GM13976 (cell line): ENCODE measurements around the gene CFAP97.
"Not testable (repeated sequence)": the region's sequence is repeated elsewhere in the genome, so short reads cannot be mapped to it uniquely, and the experiment has no call there.

ENCODE experiments used
- DNase-seq: peaks from one replicate; pipeline ENCODE4 v3.0.0; 2012; ENCODE audit warnings: low spot score
- in situ Hi-C: fragments of 300-500 bp; cut with MboI; formaldehyde crosslinking; loops from one replicate; pipeline ENCODE4 v1.12.0; 2022; ENCODE audit warnings: low sequenced_read_pairs, mixed read lengths, inconsistent platforms; ENCODE audit not compliant: unreplicated experiment
- TF ChIP-seq, protein P1 (sequence below): IDR thresholded peaks from 2 replicates; pipeline ENCODE4 v1.5.1; 2012; ENCODE audit warnings: borderline replicate concordance, mild to moderate bottlenecking; ENCODE audit not compliant: insufficient read depth; ENCODE audit errors: extremely low read depth, missing control alignments, control extremely low read depth

Gene CFAP97

DNA sequence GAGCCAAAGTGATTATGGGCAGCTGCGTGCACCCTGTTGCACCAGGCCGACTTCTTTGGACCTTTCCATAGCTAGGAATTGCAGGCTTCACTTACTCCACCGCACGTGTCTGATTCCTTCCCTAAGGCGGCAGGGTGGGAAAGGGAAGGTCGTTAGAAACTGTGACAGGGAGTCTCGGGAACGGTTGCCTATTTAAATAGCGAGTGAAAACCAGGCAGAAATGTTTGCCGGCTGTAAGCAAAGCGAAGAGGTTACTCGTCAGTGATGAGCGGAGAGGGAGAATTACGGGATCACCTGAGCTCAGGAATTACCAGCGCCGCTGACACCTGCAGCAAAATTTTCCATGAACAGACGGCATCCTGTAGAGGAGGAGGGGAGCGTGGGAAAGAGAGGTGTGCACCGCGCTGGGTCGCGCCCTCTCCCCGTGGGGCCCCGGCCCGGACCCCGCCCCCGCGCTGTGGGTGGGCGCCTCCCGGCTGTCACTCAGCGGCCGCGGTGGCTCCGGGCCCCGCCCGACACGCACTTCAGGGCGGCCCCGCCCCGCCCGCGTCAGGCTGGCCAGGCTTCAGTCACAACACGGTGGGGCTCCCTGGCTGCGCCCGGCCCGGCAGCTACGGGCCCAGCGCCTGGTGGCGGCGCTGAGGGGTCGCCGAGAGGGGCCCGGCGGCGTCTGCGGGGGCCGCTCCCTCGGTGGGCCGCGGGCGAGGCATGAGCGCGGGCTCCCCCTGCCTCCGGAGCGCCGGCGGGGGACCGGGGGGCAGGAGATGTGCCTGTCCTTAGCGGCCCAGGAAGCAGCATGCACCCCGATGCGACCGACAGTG is 5.4 kb upstream of the CFAP97 start, which contains the start of gene SNX25:
SNX25 (plus strand) TSS at position 568 of the 821 bp plus-strand sequence; CDS start at position 797, 229 bp downstream.
- in situ Hi-C loops = loop anchor here (10.0 kb wide), 1 partner anchor 96 kb away; no protein-coding TSS in a partner anchor
- DNase-seq = peak; percentile 93
- TF ChIP-seq, protein P1, sequence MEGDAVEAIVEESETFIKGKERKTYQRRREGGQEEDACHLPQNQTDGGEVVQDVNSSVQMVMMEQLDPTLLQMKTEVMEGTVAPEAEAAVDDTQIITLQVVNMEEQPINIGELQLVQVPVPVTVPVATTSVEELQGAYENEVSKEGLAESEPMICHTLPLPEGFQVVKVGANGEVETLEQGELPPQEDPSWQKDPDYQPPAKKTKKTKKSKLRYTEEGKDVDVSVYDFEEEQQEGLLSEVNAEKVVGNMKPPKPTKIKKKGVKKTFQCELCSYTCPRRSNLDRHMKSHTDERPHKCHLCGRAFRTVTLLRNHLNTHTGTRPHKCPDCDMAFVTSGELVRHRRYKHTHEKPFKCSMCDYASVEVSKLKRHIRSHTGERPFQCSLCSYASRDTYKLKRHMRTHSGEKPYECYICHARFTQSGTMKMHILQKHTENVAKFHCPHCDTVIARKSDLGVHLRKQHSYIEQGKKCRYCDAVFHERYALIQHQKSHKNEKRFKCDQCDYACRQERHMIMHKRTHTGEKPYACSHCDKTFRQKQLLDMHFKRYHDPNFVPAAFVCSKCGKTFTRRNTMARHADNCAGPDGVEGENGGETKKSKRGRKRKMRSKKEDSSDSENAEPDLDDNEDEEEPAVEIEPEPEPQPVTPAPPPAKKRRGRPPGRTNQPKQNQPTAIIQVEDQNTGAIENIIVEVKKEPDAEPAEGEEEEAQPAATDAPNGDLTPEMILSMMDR = peak; percentile 60

DNA sequence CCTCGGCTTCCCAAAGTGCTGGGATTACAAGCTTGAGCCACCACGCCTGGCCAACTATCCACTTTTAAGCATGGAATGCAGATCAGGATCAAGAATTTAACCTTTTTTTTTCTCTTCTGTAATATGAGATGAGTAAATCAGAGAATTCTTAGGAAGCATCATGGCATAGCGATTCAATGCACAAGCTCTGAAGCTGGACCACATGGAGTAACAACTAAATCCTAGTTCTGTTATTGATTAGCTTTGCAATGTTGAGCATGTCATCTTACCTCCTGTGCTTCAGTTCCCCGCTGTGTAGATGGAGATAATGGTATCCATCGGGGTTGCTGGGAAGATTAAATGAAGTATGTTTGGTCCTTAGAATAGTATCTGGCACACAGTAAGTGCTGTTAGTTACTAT is 3.7 kb upstream of the CFAP97 start:
- TF ChIP-seq, protein P1 = no peak
- no peak for DNase-seq
- in situ Hi-C loops = loop anchor here (10.0 kb wide), 1 partner anchor 97 kb away; no protein-coding TSS in a partner anchor

DNA sequence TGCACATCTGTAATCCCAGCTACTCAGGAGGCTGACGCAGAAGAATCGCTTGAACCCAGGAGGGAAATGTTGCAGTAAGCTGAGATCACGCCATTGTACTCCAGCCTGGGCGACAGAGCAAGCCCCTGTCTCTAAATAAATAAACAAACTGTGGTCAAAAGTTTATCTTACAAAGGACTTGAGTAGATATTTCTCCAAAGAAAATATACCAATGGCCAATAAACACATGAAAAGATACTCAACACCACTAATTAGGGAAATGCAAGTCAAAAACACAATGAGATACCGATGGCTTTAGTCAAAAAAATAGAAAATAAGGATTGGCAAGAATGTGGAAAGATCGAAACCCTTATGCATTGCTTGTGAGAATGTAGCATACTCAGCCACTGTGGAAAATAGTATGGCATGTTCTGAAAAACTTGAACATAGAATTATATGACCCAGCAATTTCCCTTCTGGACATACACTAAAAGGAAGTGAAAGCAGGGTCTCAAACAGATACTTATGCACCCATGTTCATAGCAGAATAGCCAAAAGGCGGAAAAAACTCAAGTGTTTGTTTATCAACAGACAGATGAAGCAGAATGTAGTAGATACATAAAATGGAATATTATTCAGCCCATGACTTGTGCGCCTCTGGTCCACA is 2.0 kb upstream of the CFAP97 start:
- TF ChIP-seq, protein P1 = no peak
- in situ Hi-C loops = loop anchor here (10.0 kb wide), 1 partner anchor 99 kb away; no protein-coding TSS in a partner anchor
- no peak for DNase-seq

DNA sequence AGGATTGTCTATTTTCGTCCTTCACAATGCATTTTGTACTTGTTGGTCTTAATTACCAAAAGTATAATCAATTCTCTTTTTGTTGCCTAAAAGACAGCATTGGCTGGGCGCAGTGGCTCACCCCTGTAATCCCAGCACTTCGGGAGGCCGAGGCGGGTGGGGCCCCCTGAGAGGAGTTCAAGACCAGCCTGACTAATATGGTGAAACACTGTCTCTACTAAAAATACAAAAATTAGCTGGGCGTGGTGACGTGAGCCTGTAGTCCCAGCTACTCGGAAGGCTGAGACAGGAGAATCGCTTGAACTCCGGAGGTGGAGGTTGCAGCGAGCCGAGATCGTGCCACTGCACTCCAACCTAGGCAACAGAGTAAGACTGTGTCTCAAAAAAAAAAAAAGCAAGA is 1.3 kb upstream of the CFAP97 start:
- in situ Hi-C loops = loop anchor here (10.0 kb wide), 1 partner anchor 100 kb away; no protein-coding TSS in a partner anchor
- not testable (repeated sequence) for DNase-seq

DNA sequence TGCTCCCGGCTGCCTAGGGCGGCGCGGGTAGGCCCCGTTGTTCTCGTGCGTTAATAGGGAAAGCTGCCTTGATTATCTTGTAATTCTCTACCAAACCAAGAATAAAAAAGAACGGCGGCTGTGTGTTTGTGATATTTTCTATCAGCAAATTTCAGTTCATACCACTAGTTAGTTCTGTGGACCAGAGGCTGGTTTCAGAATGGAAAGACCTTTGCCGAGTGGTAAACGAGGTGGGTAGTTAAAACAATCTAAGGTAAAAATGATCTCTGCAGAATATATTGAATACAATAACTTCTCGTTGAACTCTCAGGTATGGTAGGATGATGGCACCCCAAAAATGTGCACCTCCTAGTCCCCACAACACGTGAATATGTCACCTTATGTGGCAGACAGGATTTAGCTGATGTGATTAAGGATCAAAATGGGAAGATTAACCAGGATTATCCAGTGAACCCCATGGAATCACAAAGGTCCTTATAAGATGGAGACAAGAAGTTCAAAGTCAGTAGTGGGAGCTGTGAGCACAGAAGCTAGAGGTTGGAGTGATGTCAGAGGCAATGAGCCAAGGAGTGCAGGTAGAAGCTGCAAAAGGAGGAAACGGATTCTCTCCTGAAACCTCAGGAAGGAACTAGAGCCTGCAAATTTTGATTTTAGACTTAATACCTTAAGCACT is 574 bp upstream of the CFAP97 start:
- in situ Hi-C loops = loop anchor here (10.0 kb wide), 1 partner anchor 100 kb away; no protein-coding TSS in a partner anchor
- TF ChIP-seq, protein P1 = no peak
- no peak for DNase-seq

DNA sequence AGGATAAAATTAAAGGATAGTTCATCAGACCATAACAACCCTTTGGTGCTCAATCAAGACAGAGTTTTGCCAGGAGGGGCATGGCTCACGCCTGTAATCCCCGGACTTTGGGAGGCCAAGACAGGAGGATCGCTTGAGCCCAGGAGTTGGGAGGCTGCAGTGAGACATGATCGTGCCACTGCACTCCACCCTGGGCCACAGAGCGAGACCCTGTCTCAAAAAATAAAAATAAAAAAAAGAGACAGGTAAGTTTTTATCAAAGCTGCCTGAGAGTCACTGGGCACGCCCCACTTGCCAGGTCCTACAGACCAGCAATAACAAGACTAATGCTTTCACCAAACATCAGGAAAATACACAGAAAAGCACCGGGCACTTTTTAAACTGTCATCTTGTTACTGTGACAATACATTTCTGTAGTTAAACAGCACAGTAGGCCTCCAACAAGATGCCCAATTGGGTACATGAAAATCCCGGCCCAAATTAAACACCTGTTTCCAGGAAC is 765 bp downstream of the CFAP97 start:
- TF ChIP-seq, protein P1 = no peak
- no peak for DNase-seq
- in situ Hi-C loops = loop anchor here (10.0 kb wide), 1 partner anchor 102 kb away; no protein-coding TSS in a partner anchor
